Endodermal cell (in vitro differentiated cells): ENCODE measurements around the gene BET1L. TPM values are rescaled to one million over a fixed set of nuclear protein-coding genes. Genes with fewer than 3 reads are reported as not detected.

Experiments
- DNase-seq: peaks from one replicate; pipeline ENCODE4 v3.0.0-alpha.2; 2017
- H3K27ac ChIP-seq: 2 replicates; pipeline ENCODE4 v1.5.1; 2013; ENCODE audit warnings: mild to moderate bottlenecking, low read depth, low read length, moderate library complexity
- H3K27me3 ChIP-seq: 2 replicates; pipeline ENCODE4 v1.6.1; 2013; ENCODE audit warnings: mild to moderate bottlenecking, low read length, moderate library complexity; ENCODE audit not compliant: insufficient read depth, control insufficient read depth, poor library complexity, severe bottlenecking
- H3K36me3 ChIP-seq: 2 replicates; pipeline ENCODE4 v1.7.0; 2013; ENCODE audit warnings: mild to moderate bottlenecking, low read length, moderate library complexity; ENCODE audit not compliant: control insufficient read depth, insufficient read depth
- H3K4me1 ChIP-seq: one replicate; pipeline ENCODE4 v1.7.0; 2013; ENCODE audit warnings: low read length; ENCODE audit not compliant: control insufficient read depth, insufficient read depth
- H3K4me3 ChIP-seq: 2 replicates; pipeline ENCODE4 v1.5.1; 2013; ENCODE audit warnings: mild to moderate bottlenecking, low read length, moderate library complexity
- H3K9ac ChIP-seq: 2 replicates; pipeline ENCODE4 v1.6.1; 2013; ENCODE audit warnings: mild to moderate bottlenecking, low read length, moderate library complexity; ENCODE audit not compliant: poor library complexity, severe bottlenecking; ENCODE audit errors: extremely low read depth
- H3K9me3 ChIP-seq: 2 replicates; pipeline ENCODE4 v1.6.1; 2013; ENCODE audit warnings: mild to moderate bottlenecking, low read length, moderate library complexity; ENCODE audit not compliant: control insufficient read depth
- H3K27ac Mint-ChIP-seq: 2 replicates; pipeline ENCODE4 v1.8.0; 2020; ENCODE audit warnings: mixed read lengths
- H3K27me3 Mint-ChIP-seq: 2 replicates; pipeline ENCODE4 v1.8.0; 2021; ENCODE audit warnings: mild to moderate bottlenecking, mixed read lengths; ENCODE audit not compliant: insufficient read depth
- H3K36me3 Mint-ChIP-seq: 2 replicates; pipeline ENCODE4 v1.8.0; 2020; ENCODE audit warnings: low read depth, mixed read lengths
- H3K4me1 Mint-ChIP-seq: 2 replicates; pipeline ENCODE4 v1.8.0; 2020; ENCODE audit warnings: mixed read lengths
- H3K4me3 Mint-ChIP-seq: 2 replicates; pipeline ENCODE4 v1.8.0; 2020; ENCODE audit warnings: mild to moderate bottlenecking, moderate library complexity, mixed read lengths
- H3K9me3 Mint-ChIP-seq: 2 replicates; pipeline ENCODE4 v1.8.0; 2020; ENCODE audit warnings: mild to moderate bottlenecking, mixed read lengths
- CTCF ChIP-seq: fragments of 200-600 bp; sonication (generic); conservative IDR thresholded peaks from 2 replicates; pipeline ENCODE4 v1.5.0; 2021; ENCODE audit warnings: antibody characterized with exemption, mild to moderate bottlenecking
- WGBS, 2 experiments: methylation state at CpG; one replicate each; pipeline versions ENCODE4 v1.1.5 to v1.1.7; 2013; ENCODE audit warnings: missing lambda C conversion rate in 2 of 2, mixed read lengths in 1 of 2; ENCODE audit not compliant: insufficient coverage in 1 of 2, insufficient read length in 1 of 2; 5-methylcytosine and 5-hydroxymethylcytosine counted together
- total RNA-seq, 2 donors: library from RNA; stranded (reverse); fragmentation: NEBNext Ultra II Directional in 1 of 2; extraction: Animal tissue kit (Norgen Biotek cat#: 25700) in 1 of 2; gene quantifications; 2 replicates in 1 of 2; 3 replicates in 1 of 2; pipeline ENCODE4 v1.2.1, GENCODE V29; 2021

BET1L gene
- total RNA-seq, 2 donors from 2014 or later, result 47.4 to 63.7 TPM

DNA sequence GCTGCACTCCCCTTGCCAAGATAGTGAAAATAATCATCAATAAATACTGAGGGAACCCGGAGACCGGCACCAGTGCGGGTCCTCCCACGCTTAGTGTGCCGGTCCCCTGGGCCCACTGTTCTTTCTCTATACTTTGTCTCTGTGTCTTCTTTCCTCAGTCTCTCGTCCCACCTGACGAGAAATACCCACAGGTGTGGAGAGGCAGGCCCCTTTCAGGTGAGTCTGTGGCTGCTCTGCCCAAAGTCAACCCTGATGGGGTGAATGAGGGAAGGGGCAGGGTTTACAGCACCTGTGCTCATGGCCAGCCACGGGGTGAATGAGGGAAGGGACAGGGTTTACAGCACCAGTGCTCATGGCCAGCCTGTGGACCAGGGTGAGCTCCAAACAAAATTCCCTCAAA, 4.7 kb downstream of the BET1L start:
- Mint-ChIP-seq H3K27ac (peak overlapping the region; percentile 27), H3K27me3 (peaks cover 2% of the 10 kb centered on the region), H3K4me1 (peaks cover 24% of the 10 kb centered on the region), H3K4me3 (no peak overlapping the region), H3K9me3 (no peaks in the 10 kb centered on the region), H3K36me3 (peaks cover 28% of the 10 kb centered on the region)
- Histone ChIP-seq H3K9ac (peak overlapping the region; percentile 21), H3K9me3 (no peaks in the 10 kb centered on the region), H3K27ac (no peak overlapping the region), H3K27me3 (no peaks in the 10 kb centered on the region), H3K4me1 (peaks cover 28% of the 10 kb centered on the region), H3K4me3 (no peak overlapping the region), H3K36me3 (peaks cover 27% of the 10 kb centered on the region)
- DNase-seq, result peak; percentile 22
- TF ChIP-seq CTCF, result no peak
- WGBS, 2 experiments, result 96 to 98% methylated on average over 6 to 8 of the region's 8 CpGs

DNA sequence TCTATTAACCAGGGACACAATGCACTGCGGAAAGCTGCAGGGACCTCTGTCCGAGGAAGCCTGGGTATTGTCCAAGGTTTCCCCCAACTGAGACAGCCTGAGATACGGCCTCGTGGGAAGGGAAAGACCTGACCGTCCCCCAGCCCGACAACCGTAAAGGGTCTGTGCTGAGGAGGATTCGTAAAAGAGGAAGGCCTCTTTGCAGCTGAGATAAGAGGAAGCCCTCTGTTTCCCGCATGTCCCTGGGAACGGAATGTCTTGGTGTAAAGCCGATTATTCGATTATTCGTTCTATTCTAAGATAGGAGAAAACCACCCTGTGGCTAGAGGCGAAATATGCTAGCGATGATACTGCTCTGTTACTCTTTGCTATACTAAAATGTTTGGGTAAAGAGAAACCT, 5.2 kb downstream of the BET1L start:
- H3K4me1 ChIP-seq, result peaks cover 28% of the 10 kb centered on the region
- no peak overlapping the region for H3K9ac ChIP-seq
- 80 to 82% methylated on average over 11 to 15 of the region's 15 CpGs for WGBS, 2 experiments
- peaks cover 2% of the 10 kb centered on the region for H3K27me3 Mint-ChIP-seq
- no peak for DNase-seq
- peaks cover 24% of the 10 kb centered on the region for H3K4me1 Mint-ChIP-seq
- H3K36me3 Mint-ChIP-seq, result peaks cover 28% of the 10 kb centered on the region
- H3K27ac Mint-ChIP-seq, result peak overlapping the region; percentile 27
- no peak overlapping the region for H3K4me3 Mint-ChIP-seq
- no peak overlapping the region for H3K4me3 ChIP-seq
- no peaks in the 10 kb centered on the region for H3K9me3 Mint-ChIP-seq
- H3K36me3 ChIP-seq, result peaks cover 27% of the 10 kb centered on the region
- no peak for TF ChIP-seq CTCF
- H3K27me3 ChIP-seq, result no peaks in the 10 kb centered on the region
- H3K27ac ChIP-seq, result no peak overlapping the region
- H3K9me3 ChIP-seq, result no peaks in the 10 kb centered on the region

- WGBS, 2 experiments, result 94 to 100% methylated on average over 8 to 13 of the region's 13 CpGs
Observed at GRCh38 chr11:200224-201003, 6.8 kb downstream of the BET1L start.

More at GRCh38 chr11:200224-201003, 6.8 kb downstream of the BET1L start:
- Histone ChIP-seq H3K27me3 (no peaks in the 10 kb centered on the region), H3K27ac (no peak overlapping the region), H3K36me3 (peaks cover 24% of the 10 kb centered on the region), H3K4me1 (peaks cover 21% of the 10 kb centered on the region), H3K4me3 (no peak overlapping the region), H3K9ac (no peak overlapping the region), H3K9me3 (no peaks in the 10 kb centered on the region)
- Mint-ChIP-seq H3K4me3 (no peak overlapping the region), H3K27me3 (peaks cover 2% of the 10 kb centered on the region), H3K27ac (no peak overlapping the region), H3K4me1 (peaks cover 22% of the 10 kb centered on the region), H3K36me3 (peaks cover 28% of the 10 kb centered on the region), H3K9me3 (no peaks in the 10 kb centered on the region)
- DNase-seq, result no peak
- TF ChIP-seq CTCF, result peak; percentile 25
